IMR-90 (cell line): ENCODE data around the gene MESP2. TPM values are rescaled to one million over a fixed set of nuclear protein-coding genes. Genes with fewer than 3 reads are reported as not detected.
"Not testable (repeated sequence)": the region's sequence is repeated elsewhere in the genome, so short reads cannot be mapped to it uniquely, and the experiment has no call there.

Source experiments
- ATAC-seq: fragments of 200-7000 bp; cut with Tn5 transposase; 2 replicates; pipeline ENCODE4 v1.9.1; 2020; ENCODE audit warnings: low read depth, mild to moderate bottlenecking, moderate library complexity
- BruUV-seq: library from RNA; stranded (reverse); fragments of 400-500 nt; replicated peaks from 2 replicates; lab custom pipeline; 2021; lab: Mats Ljungman, UMichigan
- CTCF ChIA-PET: fragments of 300-600 bp; formaldehyde crosslinking; extraction: SDS; loops from one replicate; lab custom pipeline; 2021; ENCODE audit warnings: antibody characterized with exemption; lab: Yijun Ruan, JAX
- POLR2A ChIA-PET: fragments of 300-600 bp; sonication (Branson Sonifier 250); formaldehyde crosslinking; loops from one replicate; lab custom pipeline; 2022; ENCODE audit warnings: antibody characterized with exemption; ENCODE audit not compliant: unreplicated experiment; lab: Charles Lee
- DNase-seq: peaks from one replicate; pipeline ENCODE4 v3.0.0; 2013
- H2AFZ ChIP-seq: replicated peaks from 2 replicates; pipeline ENCODE3; 2013; ENCODE audit warnings: low read length, mild to moderate bottlenecking; ENCODE audit not compliant: poor library complexity
- H2AK5ac ChIP-seq: 2 replicates; pipeline ENCODE4 v1.6.1; 2013; ENCODE audit warnings: low read depth, low read length, inconsistent platforms
- H2AK9ac ChIP-seq: replicated peaks from 2 replicates; pipeline ENCODE3; 2013; ENCODE audit warnings: mild to moderate bottlenecking, low read depth, low read length, moderate library complexity; ENCODE audit not compliant: poor library complexity
- H2BK120ac ChIP-seq: 2 replicates; pipeline ENCODE4 v1.6.1; 2013; ENCODE audit warnings: low read depth, low read length, inconsistent platforms
- H2BK15ac ChIP-seq: 3 replicates; pipeline ENCODE4 v1.6.1; 2013; ENCODE audit warnings: low read depth, low read length, inconsistent platforms
- H2BK20ac ChIP-seq: 2 replicates; pipeline ENCODE4 v1.6.1; 2013; ENCODE audit warnings: low read depth, mild to moderate bottlenecking, inconsistent platforms, low read length, moderate library complexity
- H2BK5ac ChIP-seq: 2 replicates; pipeline ENCODE4 v1.6.1; 2013; ENCODE audit warnings: mild to moderate bottlenecking, low read depth, low read length, inconsistent platforms; ENCODE audit not compliant: poor library complexity, severe bottlenecking
- H3K14ac ChIP-seq: replicated peaks from 2 replicates; pipeline ENCODE4 v1.6.1; 2013; ENCODE audit warnings: low read depth, low read length, inconsistent platforms
- H3K18ac ChIP-seq: 2 replicates; pipeline ENCODE4 v1.6.1; 2013; ENCODE audit warnings: low read depth, low read length, control low read depth
- H3K23ac ChIP-seq: 2 replicates; pipeline ENCODE4 v1.6.1; 2013; ENCODE audit warnings: low read depth, low read length, inconsistent platforms
- H3K27ac ChIP-seq: 2 replicates; pipeline ENCODE4 v1.5.1; 2013; ENCODE audit warnings: mild to moderate bottlenecking, control low read depth, low read length; ENCODE audit not compliant: insufficient read depth
- H3K27me3 ChIP-seq: 2 replicates; pipeline ENCODE4 v1.6.1; 2013; ENCODE audit warnings: low read length; ENCODE audit not compliant: control insufficient read depth, insufficient read depth
- H3K36me3 ChIP-seq: 2 replicates; pipeline ENCODE4 v1.6.1; 2013; ENCODE audit warnings: low read length, mixed read lengths; ENCODE audit not compliant: control insufficient read depth, insufficient read depth
- H3K4ac ChIP-seq: 2 replicates; pipeline ENCODE4 v1.6.1; 2013; ENCODE audit warnings: low read depth, low read length, inconsistent platforms
- H3K4me1 ChIP-seq: 2 replicates; pipeline ENCODE4 v1.6.1; 2013; ENCODE audit warnings: low read length, mixed read lengths; ENCODE audit not compliant: control insufficient read depth, insufficient read depth
- H3K4me2 ChIP-seq: 2 replicates; pipeline ENCODE4 v1.6.1; 2013; ENCODE audit warnings: low read depth, mild to moderate bottlenecking, control low read depth, low read length, moderate library complexity
- H3K4me3 ChIP-seq: 2 replicates; pipeline ENCODE4 v1.5.1; 2013; ENCODE audit warnings: low read depth, mild to moderate bottlenecking, control low read depth, low read length, moderate library complexity; ENCODE audit not compliant: insufficient read depth
- H3K56ac ChIP-seq: 2 replicates; pipeline ENCODE4 v1.6.1; 2013; ENCODE audit warnings: low read length, inconsistent platforms; ENCODE audit not compliant: insufficient read depth; ENCODE audit errors: extremely low read depth
- H3K79me1 ChIP-seq, 2 experiments: 2 replicates each; pipeline ENCODE4 v1.6.1; 2013; ENCODE audit warnings: low read length in 2 of 2, inconsistent platforms in 1 of 2, low read depth in 1 of 2
- H3K9ac ChIP-seq: 2 replicates; pipeline ENCODE4 v1.6.1; 2013; ENCODE audit warnings: low read depth, low read length, control low read depth
- H3K9me1 ChIP-seq: 2 replicates; pipeline ENCODE4 v1.6.1; 2013; ENCODE audit warnings: low read length, inconsistent platforms; ENCODE audit not compliant: insufficient read depth
- H3K9me3 ChIP-seq: 2 replicates; pipeline ENCODE4 v1.6.1; 2013; ENCODE audit warnings: low read length; ENCODE audit not compliant: control insufficient read depth, insufficient read depth
- H4K20me1 ChIP-seq: 2 replicates; pipeline ENCODE4 v1.6.1; 2013; ENCODE audit warnings: low read length, inconsistent platforms; ENCODE audit not compliant: insufficient read depth
- H4K5ac ChIP-seq: 2 replicates; pipeline ENCODE4 v1.6.1; 2013; ENCODE audit warnings: mild to moderate bottlenecking, low read depth, low read length, control low read depth
- H4K8ac ChIP-seq, 2 experiments: 2 replicates each; pipeline ENCODE4 v1.6.1; 2013; ENCODE audit warnings: low read depth in 2 of 2, low read length in 2 of 2, control low read depth in 1 of 2, inconsistent platforms in 1 of 2
- H4K91ac ChIP-seq: 2 replicates; pipeline ENCODE4 v1.6.1; 2013; ENCODE audit warnings: low read depth, low read length, inconsistent platforms; ENCODE audit not compliant: insufficient read depth
- BHLHE40 ChIP-seq: fragments of 150-350 bp; IDR thresholded peaks from 2 replicates; pipeline ENCODE4 v1.6.1; 2016; ENCODE audit warnings: mild to moderate bottlenecking, low read depth, low read length
- WGBS, 2 experiments: methylation state at CpG; one replicate each; pipeline versions ENCODE4 v1.1.5 to v1.1.7; 2013; ENCODE audit warnings: missing lambda C conversion rate in 2 of 2; ENCODE audit not compliant: insufficient read length in 1 of 2; ENCODE audit errors: extremely low coverage in 2 of 2; 5-methylcytosine and 5-hydroxymethylcytosine counted together
- dilution Hi-C: fragments of 300-500 bp; cut with HindIII; formaldehyde crosslinking; loops from one replicate; pipeline ENCODE4 v1.14.3; 2018; ENCODE audit warnings: low sequenced_read_pairs; ENCODE audit not compliant: unreplicated experiment
- in situ Hi-C: fragments of 300-500 bp; cut with MboI; formaldehyde crosslinking; loops from 3 replicates; pipeline ENCODE4 v1.14.3; 2019; ENCODE audit warnings: low sequenced_read_pairs, inconsistent platforms, mixed read lengths
- intact Hi-C: fragments of 100-400 bp; cut with micrococcal nuclease; formaldehyde crosslinking; loops from 2 replicates; pipeline ENCODE4 v1.10.0; 2022
- polyA plus RNA-seq, 3 experiments: library from polyadenylated mRNA; depleted of rRNA; stranded (reverse); fragments of >200 nt; gene quantifications; 2 replicates each; pipeline ENCODE4 v1.2.3, GENCODE V29; 2012; ENCODE audit warnings: low replicate concordance in 1 of 3
- total RNA-seq: library from RNA; depleted of rRNA; stranded (reverse); fragments of >200 nt; gene quantifications from 2 replicates; pipeline ENCODE4 v1.2.3, GENCODE V29; 2012

MESP2 gene
- total and polyA plus RNA-seq, 2 of the 4 experiments (the other 2 are of a cell fraction) = 0.18 to 0.32 TPM

DNA sequence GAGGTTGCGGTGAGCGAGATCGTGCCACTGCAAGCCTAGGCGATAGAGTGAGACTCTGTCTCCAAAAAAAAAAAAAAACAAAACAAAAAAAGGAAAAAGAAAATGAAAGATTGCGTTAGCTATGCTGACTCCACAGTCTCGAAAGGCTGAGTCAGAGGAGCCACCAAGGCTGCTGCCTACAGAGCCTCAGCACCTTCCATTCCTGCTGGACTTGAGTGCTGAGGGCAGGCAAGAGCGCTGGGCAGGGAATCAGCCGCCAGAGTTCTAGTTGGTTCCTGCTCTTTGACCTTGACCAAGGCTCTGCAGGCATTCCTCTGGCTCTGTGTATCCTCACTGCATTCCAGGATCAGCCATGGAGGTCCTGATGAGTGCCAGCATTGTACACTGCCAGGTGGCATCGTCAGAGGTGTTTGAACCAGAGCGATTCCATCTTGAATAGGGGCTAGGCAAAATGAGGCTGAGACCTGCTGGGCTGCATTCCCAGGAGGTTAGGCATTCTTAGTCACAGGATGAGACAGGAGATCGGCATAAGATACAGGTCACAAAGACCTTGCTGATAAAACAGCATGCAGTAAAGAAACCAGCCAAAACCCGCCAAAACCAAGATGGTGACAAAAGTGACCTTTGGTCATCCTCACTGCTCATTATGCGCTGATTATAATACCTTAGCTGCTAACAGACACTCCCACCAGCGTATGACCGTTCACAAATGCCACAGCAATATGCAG lies 5.9 kb downstream of the MESP2 start (continued):
- no peak for TF ChIP-seq BHLHE40

DNA sequence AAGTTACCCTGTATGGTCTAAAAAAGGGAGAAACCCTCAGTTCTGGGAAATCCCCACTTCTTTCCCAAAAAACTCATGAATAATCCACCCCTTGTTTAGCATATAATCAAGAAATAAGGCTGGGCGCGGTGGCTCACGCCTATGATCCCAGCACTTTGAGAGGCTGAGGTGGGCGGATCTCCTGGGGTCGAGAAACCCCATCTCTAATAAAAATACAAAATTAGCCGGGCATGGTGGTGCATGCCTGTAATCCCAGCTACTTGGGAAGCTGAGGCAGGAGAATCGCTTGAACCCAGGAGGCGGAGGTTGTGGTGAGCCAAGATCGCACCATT lies 6.5 kb downstream of the MESP2 start:
- H3K36me3 ChIP-seq, H3K79me1 ChIP-seq, CTCF ChIA-PET, H3K4me2 ChIP-seq, H3K23ac ChIP-seq, H2BK15ac ChIP-seq, H3K9me1 ChIP-seq, DNase-seq, H2AK9ac ChIP-seq, H3K9ac ChIP-seq, intact Hi-C loops, H4K5ac ChIP-seq, H3K27me3 ChIP-seq, in situ Hi-C loops, H2BK20ac ChIP-seq, H4K20me1 ChIP-seq, H2BK120ac ChIP-seq, H2BK5ac ChIP-seq, H3K4ac ChIP-seq, H3K18ac ChIP-seq, H3K4me3 ChIP-seq, dilution Hi-C loops, H2AFZ ChIP-seq, H3K27ac ChIP-seq, H4K91ac ChIP-seq, H4K8ac ChIP-seq, POLR2A ChIA-PET, ATAC-seq, H3K56ac ChIP-seq, BruUV-seq, H2AK5ac ChIP-seq, H3K14ac ChIP-seq, H3K9me3 ChIP-seq: not testable (repeated sequence)
- peaks cover 10% of the 10 kb centered on the region for H3K4me1 ChIP-seq
- no CpG with 5 or more reads among the region's 9 CpGs for WGBS, 2 experiments
